H9 (cell line): ENCODE results near the gene PELI2. TPM values are rescaled to one million over a fixed set of nuclear protein-coding genes. Genes with fewer than 3 reads are reported as not detected.

Experiments used
- DNase-seq: peaks from one replicate; pipeline ENCODE4 v3.0.0-alpha.2; 2017
- H2AFZ ChIP-seq: one replicate; pipeline ENCODE4 v1.6.1; 2013; ENCODE audit warnings: mild to moderate bottlenecking, low read length, control low read depth, moderate library complexity
- H2AK5ac ChIP-seq: 2 replicates; pipeline ENCODE4 v1.6.1; 2013; ENCODE audit warnings: low read length, control low read depth, mixed read lengths; ENCODE audit not compliant: insufficient read length
- H2BK120ac ChIP-seq: one replicate; pipeline ENCODE4 v1.6.1; 2013; ENCODE audit warnings: low read depth, mild to moderate bottlenecking, low read length, control low read depth, inconsistent platforms; ENCODE audit not compliant: poor library complexity, severe bottlenecking
- H2BK12ac ChIP-seq: 2 replicates; pipeline ENCODE4 v1.6.1; 2013; ENCODE audit warnings: low read length, control low read depth, mixed read lengths, low read depth; ENCODE audit not compliant: insufficient read length
- H2BK15ac ChIP-seq: 2 replicates; pipeline ENCODE4 v1.6.1; 2013; ENCODE audit warnings: low read depth, low read length, control low read depth
- H2BK20ac ChIP-seq: one replicate; pipeline ENCODE4 v1.6.1; 2013; ENCODE audit warnings: low read depth, mild to moderate bottlenecking, low read length, control low read depth, inconsistent platforms; ENCODE audit not compliant: poor library complexity, severe bottlenecking
- H2BK5ac ChIP-seq: 2 replicates; pipeline ENCODE4 v1.6.1; 2013; ENCODE audit warnings: low read length, control low read depth, mixed read lengths; ENCODE audit not compliant: insufficient read length
- H3K14ac ChIP-seq: 2 replicates; pipeline ENCODE4 v1.6.1; 2013; ENCODE audit warnings: low read length, control low read depth; ENCODE audit not compliant: insufficient read depth
- H3K18ac ChIP-seq: 2 replicates; pipeline ENCODE4 v1.6.1; 2013; ENCODE audit warnings: low read depth, mild to moderate bottlenecking, mixed read lengths, low read length, control low read depth; ENCODE audit not compliant: insufficient read length
- H3K23ac ChIP-seq: 2 replicates; pipeline ENCODE4 v1.6.1; 2013; ENCODE audit warnings: low read length, control low read depth, mixed read lengths, low read depth; ENCODE audit not compliant: insufficient read length
- H3K23me2 ChIP-seq: 2 replicates; pipeline ENCODE4 v1.6.1; 2013; ENCODE audit warnings: low read depth, mild to moderate bottlenecking, mixed read lengths, low read length, control low read depth; ENCODE audit not compliant: insufficient read length, poor library complexity, severe bottlenecking
- H3K27ac ChIP-seq: 2 replicates; pipeline ENCODE4 v1.5.1; 2013; ENCODE audit warnings: low read length, control low read depth, mixed read lengths, low read depth; ENCODE audit not compliant: insufficient read length
- H3K27me3 ChIP-seq: 2 replicates; pipeline ENCODE4 v1.6.1; 2013; ENCODE audit warnings: low read length, control low read depth, inconsistent platforms; ENCODE audit not compliant: insufficient read depth
- H3K4ac ChIP-seq: 2 replicates; pipeline ENCODE4 v1.6.1; 2013; ENCODE audit warnings: low read depth, mild to moderate bottlenecking, control low read depth, inconsistent platforms, low read length, moderate library complexity
- H3K4me1 ChIP-seq: 2 replicates; pipeline ENCODE4 v1.6.1; 2013; ENCODE audit warnings: low read length, control low read depth, inconsistent platforms; ENCODE audit not compliant: insufficient read depth
- H3K4me2 ChIP-seq: 2 replicates; pipeline ENCODE4 v1.6.1; 2013; ENCODE audit warnings: low read length, control low read depth, mixed read lengths; ENCODE audit not compliant: insufficient read length, insufficient read depth
- H3K56ac ChIP-seq: 2 replicates; pipeline ENCODE4 v1.6.1; 2013; ENCODE audit warnings: low read depth, mild to moderate bottlenecking, mixed read lengths, low read length, control low read depth; ENCODE audit not compliant: insufficient read length
- H3K79me1 ChIP-seq: 2 replicates; pipeline ENCODE4 v1.6.1; 2013; ENCODE audit warnings: low read depth, mild to moderate bottlenecking, moderate library complexity, low read length, control low read depth, inconsistent platforms; ENCODE audit not compliant: insufficient read depth, poor library complexity, severe bottlenecking
- H3K79me2 ChIP-seq: 2 replicates; pipeline ENCODE4 v1.6.1; 2013; ENCODE audit warnings: low read length, control low read depth, inconsistent platforms; ENCODE audit not compliant: insufficient read depth
- H3K9ac ChIP-seq: 2 replicates; pipeline ENCODE4 v1.6.1; 2013; ENCODE audit warnings: low read length, control low read depth, mixed read lengths; ENCODE audit not compliant: insufficient read length; ENCODE audit errors: extremely low read depth
- H3K9me3 ChIP-seq: one replicate; pipeline ENCODE4 v1.6.1; 2013; ENCODE audit warnings: low read depth, low read length, inconsistent platforms; ENCODE audit not compliant: control insufficient read depth
- H3T11ph ChIP-seq: one replicate; pipeline ENCODE4 v1.6.1; 2013; ENCODE audit warnings: mild to moderate bottlenecking, low read length, control low read depth, inconsistent platforms
- H4K20me1 ChIP-seq: one replicate; pipeline ENCODE4 v1.6.1; 2013; ENCODE audit not compliant: control insufficient read depth, insufficient read length, insufficient read depth
- H4K5ac ChIP-seq: 2 replicates; pipeline ENCODE4 v1.6.1; 2013; ENCODE audit warnings: low read depth, mild to moderate bottlenecking, mixed read lengths, low read length, control low read depth; ENCODE audit not compliant: insufficient read length
- H4K8ac ChIP-seq: replicated peaks from 2 replicates; pipeline ENCODE4 v1.6.1; 2013; ENCODE audit warnings: low read length, control low read depth, mixed read lengths, low read depth; ENCODE audit not compliant: insufficient read length
- H4K91ac ChIP-seq: 2 replicates; pipeline ENCODE4 v1.6.1; 2013; ENCODE audit warnings: low read depth, mild to moderate bottlenecking, moderate library complexity, mixed read lengths, low read length, control low read depth; ENCODE audit not compliant: insufficient read length
- H3K27ac Mint-ChIP-seq, 3 experiments: 2 replicates in 2 of 3; 3 replicates in 1 of 3; pipeline ENCODE4 v1.8.0; 2020 to 2021; ENCODE audit warnings: mixed read lengths in 3 of 3, mild to moderate bottlenecking in 1 of 3, moderate library complexity in 1 of 3
- H3K27me3 Mint-ChIP-seq: 2 replicates; pipeline ENCODE4 v1.8.0; 2021; ENCODE audit warnings: low read depth, mild to moderate bottlenecking, moderate library complexity, mixed read lengths
- H3K36me3 Mint-ChIP-seq, 3 experiments: 2 replicates in 2 of 3; 3 replicates in 1 of 3; pipeline ENCODE4 v1.8.0; 2020 to 2021; ENCODE audit warnings: low read depth in 3 of 3, mixed read lengths in 3 of 3; ENCODE audit not compliant: insufficient read depth in 1 of 3
- H3K4me1 Mint-ChIP-seq, 2 experiments: 2 replicates each; pipeline ENCODE4 v1.8.0; 2020; ENCODE audit warnings: mixed read lengths in 2 of 2
- H3K4me3 Mint-ChIP-seq, 2 experiments: 2 replicates in 1 of 2; 3 replicates in 1 of 2; pipeline ENCODE4 v1.8.0; 2020 to 2021; ENCODE audit warnings: mild to moderate bottlenecking in 2 of 2, mixed read lengths in 2 of 2, moderate library complexity in 1 of 2
- H3K9me3 Mint-ChIP-seq, 2 experiments: 2 replicates in 1 of 2; 3 replicates in 1 of 2; pipeline ENCODE4 v1.8.0; 2020; ENCODE audit warnings: mild to moderate bottlenecking in 2 of 2, mixed read lengths in 2 of 2, moderate library complexity in 1 of 2
- WGBS: extraction: QIAGEN DNeasy Blood & Tissue Kit; methylation state at CpG from one replicate; pipeline ENCODE4 v1.1.7; 2013; ENCODE audit warnings: missing lambda C conversion rate, low lambda C conversion rate, mixed read lengths; ENCODE audit not compliant: insufficient read length; ENCODE audit errors: extremely low coverage; 5-methylcytosine and 5-hydroxymethylcytosine counted together
- total RNA-seq: library from RNA; stranded (reverse); gene quantifications from 2 replicates; pipeline ENCODE4 v1.2.1, GENCODE V29; 2021
- TF ChIP-seq, protein P1 (sequence below): fragments of 200-600 bp; sonication (generic); conservative IDR thresholded peaks from 3 replicates; pipeline ENCODE4 v1.8.0; 2021; ENCODE audit warnings: antibody characterized with exemption, mild to moderate bottlenecking

PELI2 gene
- total RNA-seq, 1 experiment from 2014 or later, result 18.0 TPM

DNA sequence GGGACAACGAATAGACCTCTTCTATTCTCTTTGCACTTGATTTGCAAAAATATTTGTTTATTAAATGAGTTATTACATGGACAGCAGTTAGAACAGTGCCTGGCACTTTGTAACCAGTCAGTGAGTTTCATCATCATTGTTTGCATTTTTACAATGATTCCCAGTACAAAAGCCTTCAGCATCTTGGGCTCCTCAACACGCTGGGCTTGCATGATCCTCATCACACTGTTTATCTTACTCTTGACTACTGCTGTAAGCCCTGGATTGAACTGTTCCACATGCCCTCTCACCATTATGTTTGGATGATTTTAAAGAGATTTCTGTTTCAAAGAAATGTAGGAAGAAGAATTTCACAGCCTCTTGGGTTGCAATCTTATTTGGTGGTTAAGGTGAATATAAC, 204.3 kb downstream of the PELI2 start:
- no CpG with 5 or more reads among the region's 2 CpGs for WGBS
- Mint-ChIP-seq H3K4me3 (no peak overlapping the region), H3K9me3 (peaks cover 6 to 11% of the 10 kb centered on the region in 2 experiments; a peak in 4 of 5 replicates), H3K27ac (no peak overlapping the region), H3K27me3 (no peaks in the 10 kb centered on the region; the same call in 1 of the 2 replicates), H3K4me1 (peaks cover 4% of the 10 kb centered on the region in 2 experiments), H3K36me3 (peaks cover 3 to 12% (median 7%) of the 10 kb centered on the region in 3 experiments; a peak in 5 of 7 replicates)
- Histone ChIP-seq H3K4ac (no peak overlapping the region), H3K27me3 (no peaks in the 10 kb centered on the region), H3K14ac (no peak overlapping the region), H2BK5ac (no peak overlapping the region), H4K5ac (no peak overlapping the region), H3K79me2 (no peaks in the 10 kb centered on the region), H3K56ac (no peak overlapping the region), H3K27ac (no peak overlapping the region), H4K8ac (no peak overlapping the region), H2AK5ac (no peak overlapping the region), H4K20me1 (no peaks in the 10 kb centered on the region), H3K23me2 (no peaks in the 10 kb centered on the region), H4K91ac (no peak overlapping the region), H2AFZ (no peak overlapping the region), H3K9ac (no peak overlapping the region), H2BK12ac (no peak overlapping the region), H3K4me1 (no peaks in the 10 kb centered on the region), H3K9me3 (no peaks in the 10 kb centered on the region), H2BK20ac (no peak overlapping the region), H3T11ph (no peak overlapping the region), H2BK15ac (no peak overlapping the region), H3K79me1 (no peaks in the 10 kb centered on the region), H3K4me2 (no peak overlapping the region), H2BK120ac (no peak overlapping the region), H3K23ac (no peak overlapping the region), H3K18ac (no peak overlapping the region)
- DNase-seq, result no peak
- TF ChIP-seq, protein P1, sequence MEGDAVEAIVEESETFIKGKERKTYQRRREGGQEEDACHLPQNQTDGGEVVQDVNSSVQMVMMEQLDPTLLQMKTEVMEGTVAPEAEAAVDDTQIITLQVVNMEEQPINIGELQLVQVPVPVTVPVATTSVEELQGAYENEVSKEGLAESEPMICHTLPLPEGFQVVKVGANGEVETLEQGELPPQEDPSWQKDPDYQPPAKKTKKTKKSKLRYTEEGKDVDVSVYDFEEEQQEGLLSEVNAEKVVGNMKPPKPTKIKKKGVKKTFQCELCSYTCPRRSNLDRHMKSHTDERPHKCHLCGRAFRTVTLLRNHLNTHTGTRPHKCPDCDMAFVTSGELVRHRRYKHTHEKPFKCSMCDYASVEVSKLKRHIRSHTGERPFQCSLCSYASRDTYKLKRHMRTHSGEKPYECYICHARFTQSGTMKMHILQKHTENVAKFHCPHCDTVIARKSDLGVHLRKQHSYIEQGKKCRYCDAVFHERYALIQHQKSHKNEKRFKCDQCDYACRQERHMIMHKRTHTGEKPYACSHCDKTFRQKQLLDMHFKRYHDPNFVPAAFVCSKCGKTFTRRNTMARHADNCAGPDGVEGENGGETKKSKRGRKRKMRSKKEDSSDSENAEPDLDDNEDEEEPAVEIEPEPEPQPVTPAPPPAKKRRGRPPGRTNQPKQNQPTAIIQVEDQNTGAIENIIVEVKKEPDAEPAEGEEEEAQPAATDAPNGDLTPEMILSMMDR, result no peak
